Nasal cavity respiratory epithelium epithelial cell of viscerocranial mucosa (primary cell): ENCODE measurements around the gene TLE7. TPM values are rescaled to one million over a fixed set of nuclear protein-coding genes. Genes with fewer than 3 reads are reported as not detected.

Experiments
- total RNA-seq: library from RNA; depleted of rRNA; stranded (reverse); fragments of >200 nt; gene quantifications from 2 replicates; pipeline ENCODE4 v1.2.3, GENCODE V29; 2014

TLE7 gene
- total RNA-seq: not detected in 2 replicates

DNA sequence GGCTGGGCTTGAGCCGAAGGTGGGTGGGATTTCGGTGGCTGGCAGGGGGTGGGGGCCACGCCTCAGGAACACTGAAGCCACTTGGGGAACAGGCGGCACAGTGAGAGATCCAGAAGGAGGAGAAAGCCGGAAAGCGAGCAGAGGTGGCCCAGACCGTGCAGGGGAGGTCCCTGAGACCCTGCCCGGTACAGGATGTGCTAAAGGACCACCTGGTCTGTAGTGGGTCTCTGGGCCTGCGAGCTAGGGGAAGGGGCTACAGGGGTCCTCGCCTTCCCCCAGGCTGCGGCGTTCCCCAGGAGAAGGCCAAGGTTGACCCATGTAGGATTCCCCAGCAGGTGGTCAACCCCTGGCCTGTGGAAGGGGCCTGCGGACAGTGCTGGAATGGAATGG is at the start of gene TLE7:
Gene TLE7 (minus strand): TSS at position 4 of the 390 bp plus-strand sequence. CDS start 8,730 bp downstream, outside the sequence.

DNA sequence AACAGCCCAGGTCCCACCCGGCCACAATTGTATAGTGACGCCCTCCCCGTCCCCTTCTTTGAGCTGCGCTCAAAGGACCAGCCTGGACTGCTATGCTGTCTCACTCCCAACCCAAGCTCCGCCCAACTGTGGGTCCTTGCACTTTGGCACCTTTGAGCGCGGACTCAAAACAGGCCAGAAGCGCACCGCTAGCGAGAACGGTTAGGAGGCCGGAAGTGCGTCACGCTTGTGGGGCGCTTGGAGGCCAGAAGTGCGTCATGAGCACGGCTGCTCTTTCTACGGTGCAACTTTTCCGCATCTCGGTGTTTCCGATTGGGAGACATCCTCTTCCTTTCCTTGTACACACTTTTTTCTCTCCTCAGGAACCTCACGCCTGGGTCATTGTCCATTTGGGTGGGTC is 47.3 kb upstream of the TLE7 start, which contains the start of gene ZNF19:
Gene ZNF19 (minus strand): TSS at position 203 of the 400 bp plus-strand sequence. CDS start 7,210 bp downstream, outside the sequence.

DNA sequence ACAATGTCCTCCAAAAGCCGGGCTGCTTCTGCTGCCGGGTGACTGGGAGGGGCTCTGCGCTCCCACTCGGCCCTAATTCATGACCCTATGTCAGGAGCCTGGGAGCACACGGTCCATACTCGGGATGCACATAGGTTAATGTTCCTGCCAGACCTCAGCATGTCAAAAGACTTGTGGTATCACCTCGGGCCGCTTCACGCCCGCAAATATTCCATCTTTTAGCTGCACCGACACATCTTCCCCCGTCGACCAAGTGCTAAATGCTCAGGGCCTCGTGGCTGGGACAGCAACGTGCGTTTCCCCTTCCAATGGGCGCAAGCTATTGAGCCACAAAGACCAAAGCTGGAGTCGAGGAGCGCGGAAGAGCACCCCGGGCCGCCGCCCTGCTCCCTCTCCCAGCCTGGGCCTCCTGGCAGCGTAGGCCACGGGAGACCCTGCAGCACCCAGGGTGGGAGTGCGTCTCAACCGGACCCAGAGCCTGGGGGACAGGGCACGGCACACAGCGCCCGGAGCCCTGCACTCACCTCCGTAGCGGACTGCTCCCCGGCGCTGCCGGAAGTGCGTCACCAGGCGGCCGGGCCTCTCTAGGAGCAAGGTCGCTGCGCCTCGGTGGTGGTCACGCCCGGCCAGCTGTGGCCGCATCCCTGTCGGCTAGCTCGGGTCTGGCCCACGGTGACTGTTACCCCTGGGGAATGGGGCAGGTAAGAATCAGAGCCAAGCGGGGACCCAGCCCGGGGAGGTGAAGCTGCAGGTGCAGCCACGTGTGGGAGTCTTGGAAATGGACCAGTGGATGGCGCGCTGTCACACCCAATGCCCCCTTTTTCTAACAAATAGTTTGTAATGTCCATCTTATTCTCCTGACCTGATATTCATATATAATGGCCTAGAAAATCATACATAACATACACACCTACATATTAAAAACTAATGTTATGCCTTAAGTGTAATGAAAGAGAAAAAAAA is 20.1 kb upstream of the TLE7 start, which contains the start of gene ZNF23:
Gene ZNF23 (minus strand): TSS at position 562 of the 963 bp plus-strand sequence. CDS start 5,451 bp downstream, outside the sequence.

Other genes starting within 250 kb of the TLE7 start
- gene HYDIN, start 211.3 kb downstream of the TLE7 start, total RNA-seq: 0.34 and 0.71 TPM in 2 replicates
- gene CMTR2, start 152.7 kb downstream of the TLE7 start, total RNA-seq: 46.5 and 63.9 TPM in 2 replicates
- 0.21 and 6.5 TPM in 2 replicates for gene CALB2, start 83.3 kb downstream of the TLE7 start, total RNA-seq
- gene ZNF23, start 20.2 kb upstream of the TLE7 start, total RNA-seq: 10.9 and 14.9 TPM in 2 replicates
- gene ZNF19, start 47.3 kb upstream of the TLE7 start, total RNA-seq: 2.1 and 2.8 TPM in 2 replicates
- under 0.01 and 0.85 TPM in 2 replicates for gene CHST4, start 84.4 kb upstream of the TLE7 start, total RNA-seq
- gene TAT, start 135.0 kb upstream of the TLE7 start, total RNA-seq: under 0.01 and 0.07 TPM in 2 replicates
- 18.5 and 48.7 TPM in 2 replicates for gene MARVELD3, start 184.1 kb upstream of the TLE7 start, total RNA-seq